ENCODE data around the gene KRT71.

DNA sequence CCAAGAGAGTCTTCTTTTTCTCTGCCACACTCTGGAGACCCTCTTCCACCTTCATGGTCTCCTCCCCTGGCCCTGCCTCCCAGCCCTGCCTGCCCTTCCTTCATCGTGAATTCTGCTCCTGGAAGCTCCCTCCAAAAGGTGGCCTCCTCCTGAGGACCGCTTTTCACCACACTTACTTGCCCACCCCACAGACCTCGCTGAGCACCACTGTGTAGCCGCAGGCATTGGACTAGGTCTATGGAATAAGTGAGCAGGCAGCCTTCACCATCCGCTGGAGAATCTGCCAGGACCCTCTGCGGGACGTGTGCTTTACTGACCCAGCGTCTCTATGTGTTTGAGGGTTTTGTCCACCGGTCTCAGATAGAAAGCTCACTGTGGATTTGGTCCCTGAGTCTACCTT lies 23.1 kb downstream of the KRT71 start:
- TF ChIP-seq, protein P1, sequence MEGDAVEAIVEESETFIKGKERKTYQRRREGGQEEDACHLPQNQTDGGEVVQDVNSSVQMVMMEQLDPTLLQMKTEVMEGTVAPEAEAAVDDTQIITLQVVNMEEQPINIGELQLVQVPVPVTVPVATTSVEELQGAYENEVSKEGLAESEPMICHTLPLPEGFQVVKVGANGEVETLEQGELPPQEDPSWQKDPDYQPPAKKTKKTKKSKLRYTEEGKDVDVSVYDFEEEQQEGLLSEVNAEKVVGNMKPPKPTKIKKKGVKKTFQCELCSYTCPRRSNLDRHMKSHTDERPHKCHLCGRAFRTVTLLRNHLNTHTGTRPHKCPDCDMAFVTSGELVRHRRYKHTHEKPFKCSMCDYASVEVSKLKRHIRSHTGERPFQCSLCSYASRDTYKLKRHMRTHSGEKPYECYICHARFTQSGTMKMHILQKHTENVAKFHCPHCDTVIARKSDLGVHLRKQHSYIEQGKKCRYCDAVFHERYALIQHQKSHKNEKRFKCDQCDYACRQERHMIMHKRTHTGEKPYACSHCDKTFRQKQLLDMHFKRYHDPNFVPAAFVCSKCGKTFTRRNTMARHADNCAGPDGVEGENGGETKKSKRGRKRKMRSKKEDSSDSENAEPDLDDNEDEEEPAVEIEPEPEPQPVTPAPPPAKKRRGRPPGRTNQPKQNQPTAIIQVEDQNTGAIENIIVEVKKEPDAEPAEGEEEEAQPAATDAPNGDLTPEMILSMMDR (IDR thresholded peaks at IDR 0.05 in 4 of 5, conservative IDR thresholded peaks at IDR 0.05 in 1 of 5), result no peak
- no peak for TF ChIP-seq POLR2A (IDR thresholded peaks at IDR 0.05)
